HS-5 (cell line): ENCODE data around the gene SCN1A.
A peak's percentile ranks its signal among the peaks of the same experiment; 100 is the strongest.

Experiments
- DNase-seq: peaks from one replicate; pipeline ENCODE4 v3.0.0-alpha.2; 2012; ENCODE audit warnings: low read depth

SCN1A gene

GRCh38 chr2:165970663-165971062, 157.2 kb downstream of the SCN1A start:
- DNase-seq = no peak

DNA sequence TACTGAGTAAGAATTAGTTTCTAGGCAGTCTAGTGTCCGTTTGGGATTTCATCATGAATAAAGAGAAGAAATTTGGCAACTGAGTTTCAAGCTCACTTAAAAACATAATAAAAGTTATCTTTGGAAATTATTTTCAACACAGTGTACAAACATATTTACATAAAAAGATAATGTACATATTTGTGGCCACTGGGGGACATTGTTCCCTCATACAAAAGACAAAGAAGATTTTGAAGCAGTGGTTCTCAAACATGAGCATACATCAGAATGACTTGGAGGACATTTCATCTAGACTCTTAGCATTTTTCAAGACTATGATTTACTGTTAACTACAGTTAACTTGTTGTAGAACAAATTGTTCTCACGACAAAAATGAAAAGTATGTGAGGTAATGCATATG, 158.6 kb downstream of the SCN1A start:
- DNase-seq = no peak

- no peak for DNase-seq
Observed at GRCh38 chr2:165967746-165968145, 160.1 kb downstream of the SCN1A start.

DNA sequence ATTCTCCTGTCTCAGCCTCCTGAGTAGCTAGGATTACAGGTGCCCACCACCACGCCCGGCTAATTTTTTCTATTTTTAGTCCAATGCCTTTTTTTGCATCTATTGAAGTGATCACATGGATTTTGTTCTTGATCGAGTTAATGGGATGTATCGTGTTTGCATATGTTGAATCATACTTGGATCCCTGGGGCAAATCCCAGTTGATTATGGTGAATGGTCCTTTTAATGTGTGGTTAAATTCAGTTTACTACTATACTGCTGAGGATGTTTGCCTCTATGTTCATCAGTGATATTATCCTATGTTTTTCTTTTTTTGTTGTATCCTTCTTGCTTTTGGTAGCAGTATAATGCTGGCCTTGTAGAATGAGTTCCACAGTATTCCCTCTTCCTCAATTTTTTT, 166.0 kb downstream of the SCN1A start:
- no peak for DNase-seq

GRCh38 chr2:165959371-165959770, 168.4 kb downstream of the SCN1A start:
- DNase-seq = no peak

DNA sequence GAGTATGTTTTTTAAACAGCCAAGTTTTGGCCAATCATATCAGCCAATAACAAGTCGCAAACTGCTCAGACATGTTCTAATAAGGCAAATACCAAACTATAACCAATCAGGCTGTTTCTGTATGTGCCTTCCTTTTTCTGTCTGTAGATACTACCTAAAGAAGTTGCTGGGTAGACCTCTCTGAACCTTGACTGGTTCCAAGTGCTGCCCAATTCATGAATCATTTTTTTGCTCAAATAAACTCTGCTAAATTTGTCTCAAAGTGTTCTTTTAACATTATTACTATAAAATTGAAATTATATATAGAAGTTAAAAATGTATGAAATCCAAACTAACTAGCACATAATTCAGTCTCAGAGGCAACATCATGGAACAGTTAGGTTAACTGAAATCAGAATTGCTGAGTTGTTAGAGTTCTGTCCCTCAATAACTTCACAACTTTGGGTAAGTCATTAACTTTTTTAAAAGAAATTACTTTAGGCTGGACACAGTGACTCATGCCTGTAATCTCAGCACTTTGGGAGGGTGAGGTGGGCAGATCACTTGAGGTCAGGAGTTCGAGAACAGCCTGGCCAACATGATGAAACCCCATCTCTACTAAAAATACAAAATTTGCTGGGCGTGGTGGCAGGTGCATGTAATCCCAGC, 169.4 kb downstream of the SCN1A start:
- no peak for DNase-seq

DNA sequence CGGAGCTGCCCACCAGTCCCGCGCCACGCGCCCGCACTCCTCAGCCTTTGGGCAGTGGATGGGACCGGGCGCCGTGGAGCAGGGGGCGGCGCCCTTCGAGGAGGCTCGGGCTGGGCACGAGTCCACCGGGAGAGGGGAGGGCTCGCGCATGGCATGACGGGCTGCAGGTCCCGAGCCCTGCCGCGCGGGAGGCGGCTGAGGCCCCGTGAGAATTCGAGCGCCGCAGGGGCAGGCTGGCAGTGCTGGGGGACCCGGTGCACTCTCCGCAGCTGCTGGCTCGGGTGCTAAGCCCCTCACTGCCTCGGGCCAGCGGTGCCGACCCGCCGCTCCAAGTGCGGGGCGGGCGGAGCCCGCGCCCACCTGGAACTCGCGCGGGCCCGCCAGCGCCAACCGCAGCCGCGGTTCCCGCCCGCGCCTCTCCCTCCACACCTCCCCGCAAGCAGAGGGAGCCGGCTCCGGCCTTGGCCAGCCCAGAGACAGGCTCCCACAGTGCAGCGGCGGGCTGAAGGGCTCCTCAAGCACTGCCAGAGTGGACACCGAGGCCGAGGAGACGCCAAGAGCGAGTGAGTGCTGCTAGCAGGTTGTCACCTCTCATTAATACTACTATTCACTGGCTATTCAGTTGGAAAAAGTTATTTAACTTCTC, 170.7 kb downstream of the SCN1A start:
- no peak for DNase-seq

- DNase-seq = peak; percentile 89
Observed at GRCh38 chr2:165953655-165954606, 173.9 kb downstream of the SCN1A start, which contains the start of gene TTC21B. TSS of gene TTC21B (minus strand) at chr2:165953776. CDS start at chr2:165953705, 71 bp downstream.

GRCh38 chr2:165953306-165953654, 174.5 kb downstream of the SCN1A start:
- DNase-seq = peak; percentile 18

DNA sequence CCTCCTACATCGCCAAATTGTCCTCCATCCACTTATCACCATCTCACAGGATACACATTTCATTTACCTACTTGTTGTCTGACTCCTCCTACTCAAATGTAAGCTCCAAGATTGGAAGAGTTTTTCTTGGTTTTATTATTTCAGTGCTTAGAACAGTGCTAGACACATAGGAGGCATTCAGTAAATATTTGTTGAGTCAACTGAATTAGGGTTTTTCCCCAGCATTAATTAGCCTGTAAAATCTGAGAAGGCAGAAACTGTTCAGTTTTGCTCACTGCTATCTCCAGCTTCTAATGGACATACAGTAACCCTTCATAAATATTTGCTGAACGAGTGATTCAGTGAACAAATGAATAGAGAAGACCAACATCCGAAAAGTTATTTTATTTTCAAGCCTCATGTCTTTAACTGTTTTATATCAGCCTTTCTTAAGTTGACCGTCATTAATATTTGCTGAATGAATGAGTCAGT, 175.0 kb downstream of the SCN1A start:
- DNase-seq = no peak

DNA sequence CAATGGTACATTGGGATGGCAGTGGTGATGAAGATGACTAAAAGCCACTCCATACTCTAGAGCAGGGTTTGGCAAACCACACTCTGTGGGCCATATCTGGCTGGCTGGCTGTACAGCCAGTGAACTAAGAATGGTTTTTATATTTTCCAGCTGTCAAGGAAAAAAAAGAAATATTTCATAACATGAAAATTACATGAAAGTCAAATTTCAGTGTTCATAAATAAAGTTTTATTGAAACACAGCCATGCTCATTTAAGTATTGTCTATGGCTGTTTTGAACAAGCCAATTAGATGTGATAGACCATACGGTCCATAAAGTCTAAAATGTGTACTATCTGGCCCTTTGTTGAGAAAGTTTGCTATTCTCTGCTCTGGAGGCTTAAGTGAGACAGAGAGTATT, 175.7 kb downstream of the SCN1A start:
- DNase-seq = no peak

DNA sequence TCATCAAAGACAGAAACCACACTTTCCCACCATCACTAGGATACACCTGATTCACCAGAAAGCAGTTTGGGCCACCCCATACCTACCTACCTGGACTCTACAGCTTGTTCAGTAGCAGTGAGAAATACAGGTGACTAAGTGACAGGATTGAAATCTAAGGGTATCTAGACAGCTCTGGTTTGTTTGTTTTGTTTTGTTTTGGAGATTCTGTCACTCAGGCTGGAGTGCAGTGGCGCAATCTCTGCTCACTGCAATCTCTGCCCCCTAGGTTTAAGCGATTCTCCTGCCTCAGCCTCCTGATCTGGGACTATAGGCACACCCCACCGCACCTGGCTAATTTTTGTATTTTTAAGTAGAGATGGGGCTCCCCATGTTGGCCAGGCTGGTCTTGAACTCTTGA, 177.4 kb downstream of the SCN1A start:
- no peak for DNase-seq

GRCh38 chr2:165941827-165942226, 186.0 kb downstream of the SCN1A start:
- no peak for DNase-seq

GRCh38 chr2:165938237-165938636, 189.6 kb downstream of the SCN1A start:
- DNase-seq = no peak
